Measurements from ENCODE around the gene ECE2.

ECE2 gene

DNA sequence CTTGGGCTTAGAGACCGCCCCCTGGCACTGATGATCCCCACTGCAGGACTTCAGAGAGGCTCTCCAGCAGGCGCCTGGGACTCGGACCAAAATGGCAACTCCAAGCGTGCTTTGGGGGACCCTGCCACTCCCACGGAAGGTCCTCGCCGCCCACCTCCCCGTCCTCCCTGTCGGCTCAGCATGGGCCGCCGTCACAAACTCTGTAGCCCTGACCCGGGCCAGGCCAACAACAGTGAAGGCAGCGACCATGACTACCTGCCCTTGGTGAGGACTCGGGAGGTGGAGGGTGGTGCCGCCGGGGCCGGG lies 34.7 kb upstream of the ECE2 start:
- Histone ChIP-seq H3K36me3 (ENCODE audit: control insufficient read depth in 2 of 2, insufficient read depth in 1 of 2, low read length in 2 of 2) (peaks cover 0 to 44% of the 10 kb centered on the region in 2 experiments; a peak in 1 of 3 replicates), H3K9me3 (ENCODE audit: control insufficient read depth, insufficient read depth, low read depth, low read length) (no peaks in the 10 kb centered on the region), H3K4me3 (ENCODE audit: low read depth, low read length) (no peak overlapping the region), H3K27ac (ENCODE audit: extremely low read depth, low read depth, low read length) (no peak overlapping the region), H3K4me1 (ENCODE audit: control insufficient read depth, insufficient read depth, low read length) (no peaks in the 10 kb centered on the region)
- no peak for TF ChIP-seq PRDM1 (tag by site-specific recombination; IDR thresholded peaks at IDR 0.05)
- no peak for TF ChIP-seq ZNF146 (tag by site-specific recombination; IDR thresholded peaks at IDR 0.05)
- no peak for TF ChIP-seq RBAK (tag by site-specific recombination; IDR thresholded peaks at IDR 0.05)
- no peak for TF ChIP-seq ZNF302 (tag by site-specific recombination; IDR thresholded peaks at IDR 0.05; ENCODE audit: low read depth)
- TF ChIP-seq ZNF677 (tag by site-specific recombination; IDR thresholded peaks at IDR 0.05): no peak
- no peak for TF ChIP-seq ZNF169 (tag by site-specific recombination; IDR thresholded peaks at IDR 0.05)
- TF ChIP-seq ZBTB48 (tag by site-specific recombination; IDR thresholded peaks at IDR 0.05): no peak
- TF ChIP-seq HOXC10 (CRISPR knock-in tag; IDR thresholded peaks at IDR 0.05): no peak
- TF ChIP-seq ZFHX2 (tag by site-specific recombination; conservative IDR thresholded peaks at IDR 0.05): no peak
- TF ChIP-seq ZSCAN16 (tag by site-specific recombination; IDR thresholded peaks at IDR 0.05): no peak
- ChIA-PET CTCF (interaction anchor here (0.7 to 8.7 kb wide), 4 partner anchors 14 to 98 kb away, joined by 3 to 66 read pairs (median 4); partner anchors contain the start of gene VWA5B2), POLR2A (interaction anchor here (1.1 kb wide), 1 partner anchor 21 kb away, joined by 4 read pairs; no protein-coding TSS in a partner anchor)

DNA sequence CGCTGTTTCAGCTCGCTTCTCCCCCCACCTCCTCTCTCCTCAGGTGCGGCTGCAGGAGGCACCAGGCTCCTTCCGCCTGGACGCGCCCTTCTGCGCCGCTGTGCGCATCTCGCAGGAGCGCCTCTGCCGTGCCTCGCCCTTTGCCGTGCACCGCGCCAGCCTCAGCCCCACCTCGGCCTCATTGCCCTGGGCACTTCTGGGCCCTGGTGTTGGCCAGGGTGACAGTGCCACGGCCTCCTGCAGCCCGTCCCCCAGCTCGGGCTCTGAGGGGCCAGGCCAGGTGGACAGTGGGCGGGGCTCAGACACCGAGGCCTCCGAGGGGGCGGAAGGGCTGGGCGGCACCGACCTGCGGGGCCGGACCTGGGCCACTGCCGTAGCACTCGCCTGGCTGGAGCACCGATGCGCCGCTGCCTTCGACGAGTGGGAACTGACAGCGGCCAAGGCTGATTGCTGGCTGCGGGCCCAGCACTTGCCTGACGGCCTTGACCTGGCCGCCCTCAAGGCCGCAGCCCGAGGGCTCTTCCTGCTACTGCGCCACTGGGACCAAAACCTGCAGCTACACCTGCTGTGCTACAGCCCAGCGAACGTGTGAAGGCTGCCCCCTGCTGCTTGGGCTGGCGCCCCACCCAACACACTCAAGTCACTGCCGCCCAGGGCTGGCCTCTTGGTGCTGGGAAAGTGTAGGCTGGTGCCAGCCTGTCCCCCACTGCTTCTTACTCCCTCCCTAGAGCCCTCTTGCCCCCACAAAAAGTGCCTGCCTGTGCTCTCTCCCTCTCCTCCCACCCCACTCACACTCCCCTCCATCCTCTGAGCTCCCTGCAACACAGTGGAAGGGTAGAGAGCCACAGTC lies 34.1 kb upstream of the ECE2 start:
- POLR2A ChIA-PET: interaction anchor here (0.6 kb wide), 1 partner anchor 347 kb away, joined by 3 read pairs; no protein-coding TSS in a partner anchor
- CTCF ChIA-PET: interaction anchor here (0.6 to 8.7 kb wide), 7 partner anchors 14 to 1520 kb away, joined by 3 to 66 read pairs (median 4); partner anchors contain the start of gene VWA5B2
- peaks cover 0 to 44% of the 10 kb centered on the region in 2 experiments; a peak in 1 of 3 replicates for H3K36me3 ChIP-seq (ENCODE audit: control insufficient read depth in 2 of 2, insufficient read depth in 1 of 2, low read length in 2 of 2)
- no peaks in the 10 kb centered on the region for H3K9me3 ChIP-seq (ENCODE audit: control insufficient read depth, insufficient read depth, low read depth, low read length)
- H3K4me1 ChIP-seq (ENCODE audit: control insufficient read depth, insufficient read depth, low read length): no peaks in the 10 kb centered on the region
- no peak overlapping the region for H3K27ac ChIP-seq (ENCODE audit: extremely low read depth, low read depth, low read length)
- H3K4me3 ChIP-seq (ENCODE audit: low read depth, low read length): no peak overlapping the region
- TF ChIP-seq ZNF121 (tag by site-specific recombination; IDR thresholded peaks at IDR 0.05) (no peak), ZFHX2 (tag by site-specific recombination; conservative IDR thresholded peaks at IDR 0.05) (0 out of 2 replicates have a peak, but pooled peaks have one; percentile 39), ZNF654 (tag by site-specific recombination; IDR thresholded peaks at IDR 0.05; ENCODE audit: low read depth) (0 out of 2 replicates have a peak, but pooled peaks have one; percentile 4)
- TF ChIP-seq, protein P1, sequence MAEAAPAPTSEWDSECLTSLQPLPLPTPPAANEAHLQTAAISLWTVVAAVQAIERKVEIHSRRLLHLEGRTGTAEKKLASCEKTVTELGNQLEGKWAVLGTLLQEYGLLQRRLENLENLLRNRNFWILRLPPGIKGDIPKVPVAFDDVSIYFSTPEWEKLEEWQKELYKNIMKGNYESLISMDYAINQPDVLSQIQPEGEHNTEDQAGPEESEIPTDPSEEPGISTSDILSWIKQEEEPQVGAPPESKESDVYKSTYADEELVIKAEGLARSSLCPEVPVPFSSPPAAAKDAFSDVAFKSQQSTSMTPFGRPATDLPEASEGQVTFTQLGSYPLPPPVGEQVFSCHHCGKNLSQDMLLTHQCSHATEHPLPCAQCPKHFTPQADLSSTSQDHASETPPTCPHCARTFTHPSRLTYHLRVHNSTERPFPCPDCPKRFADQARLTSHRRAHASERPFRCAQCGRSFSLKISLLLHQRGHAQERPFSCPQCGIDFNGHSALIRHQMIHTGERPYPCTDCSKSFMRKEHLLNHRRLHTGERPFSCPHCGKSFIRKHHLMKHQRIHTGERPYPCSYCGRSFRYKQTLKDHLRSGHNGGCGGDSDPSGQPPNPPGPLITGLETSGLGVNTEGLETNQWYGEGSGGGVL (tag by site-specific recombination; IDR thresholded peaks at IDR 0.05): peak; percentile 76
- TF ChIP-seq, protein P2, sequence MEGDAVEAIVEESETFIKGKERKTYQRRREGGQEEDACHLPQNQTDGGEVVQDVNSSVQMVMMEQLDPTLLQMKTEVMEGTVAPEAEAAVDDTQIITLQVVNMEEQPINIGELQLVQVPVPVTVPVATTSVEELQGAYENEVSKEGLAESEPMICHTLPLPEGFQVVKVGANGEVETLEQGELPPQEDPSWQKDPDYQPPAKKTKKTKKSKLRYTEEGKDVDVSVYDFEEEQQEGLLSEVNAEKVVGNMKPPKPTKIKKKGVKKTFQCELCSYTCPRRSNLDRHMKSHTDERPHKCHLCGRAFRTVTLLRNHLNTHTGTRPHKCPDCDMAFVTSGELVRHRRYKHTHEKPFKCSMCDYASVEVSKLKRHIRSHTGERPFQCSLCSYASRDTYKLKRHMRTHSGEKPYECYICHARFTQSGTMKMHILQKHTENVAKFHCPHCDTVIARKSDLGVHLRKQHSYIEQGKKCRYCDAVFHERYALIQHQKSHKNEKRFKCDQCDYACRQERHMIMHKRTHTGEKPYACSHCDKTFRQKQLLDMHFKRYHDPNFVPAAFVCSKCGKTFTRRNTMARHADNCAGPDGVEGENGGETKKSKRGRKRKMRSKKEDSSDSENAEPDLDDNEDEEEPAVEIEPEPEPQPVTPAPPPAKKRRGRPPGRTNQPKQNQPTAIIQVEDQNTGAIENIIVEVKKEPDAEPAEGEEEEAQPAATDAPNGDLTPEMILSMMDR (tag by site-specific recombination; IDR thresholded peaks at IDR 0.05): peak; percentile 64

DNA sequence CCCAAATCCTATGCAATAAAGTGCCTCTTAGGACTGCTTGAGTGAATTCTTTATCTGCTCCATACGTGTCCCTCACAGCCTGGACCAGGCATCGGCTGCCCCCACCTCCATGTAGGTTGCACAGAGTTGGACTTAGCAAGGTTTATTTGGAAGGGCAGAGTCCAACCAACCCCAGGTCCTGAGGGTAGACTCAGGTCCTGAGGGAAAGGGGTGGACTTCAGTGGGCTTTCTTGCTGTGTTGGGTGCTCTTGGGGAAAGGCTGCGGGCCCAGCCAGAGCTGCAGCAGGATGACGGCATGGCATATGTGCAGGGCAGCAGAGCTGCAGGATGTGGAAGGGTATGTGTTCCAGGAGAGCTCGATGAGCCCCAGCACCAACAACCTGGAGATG lies 33.5 kb upstream of the ECE2 start:
- Histone ChIP-seq H3K4me3 (ENCODE audit: low read depth, low read length) (no peak overlapping the region), H3K4me1 (ENCODE audit: control insufficient read depth, insufficient read depth, low read length) (no peaks in the 10 kb centered on the region), H3K9me3 (ENCODE audit: control insufficient read depth, insufficient read depth, low read depth, low read length) (no peaks in the 10 kb centered on the region), H3K36me3 (ENCODE audit: control insufficient read depth in 2 of 2, insufficient read depth in 1 of 2, low read length in 2 of 2) (peaks cover 0 to 44% of the 10 kb centered on the region in 2 experiments; a peak in 1 of 3 replicates), H3K27ac (ENCODE audit: extremely low read depth, low read depth, low read length) (no peak overlapping the region)
- POLR2A ChIA-PET: interaction anchor here (0.6 kb wide), 1 partner anchor 347 kb away, joined by 3 read pairs; no protein-coding TSS in a partner anchor
- TF ChIP-seq, protein P3, sequence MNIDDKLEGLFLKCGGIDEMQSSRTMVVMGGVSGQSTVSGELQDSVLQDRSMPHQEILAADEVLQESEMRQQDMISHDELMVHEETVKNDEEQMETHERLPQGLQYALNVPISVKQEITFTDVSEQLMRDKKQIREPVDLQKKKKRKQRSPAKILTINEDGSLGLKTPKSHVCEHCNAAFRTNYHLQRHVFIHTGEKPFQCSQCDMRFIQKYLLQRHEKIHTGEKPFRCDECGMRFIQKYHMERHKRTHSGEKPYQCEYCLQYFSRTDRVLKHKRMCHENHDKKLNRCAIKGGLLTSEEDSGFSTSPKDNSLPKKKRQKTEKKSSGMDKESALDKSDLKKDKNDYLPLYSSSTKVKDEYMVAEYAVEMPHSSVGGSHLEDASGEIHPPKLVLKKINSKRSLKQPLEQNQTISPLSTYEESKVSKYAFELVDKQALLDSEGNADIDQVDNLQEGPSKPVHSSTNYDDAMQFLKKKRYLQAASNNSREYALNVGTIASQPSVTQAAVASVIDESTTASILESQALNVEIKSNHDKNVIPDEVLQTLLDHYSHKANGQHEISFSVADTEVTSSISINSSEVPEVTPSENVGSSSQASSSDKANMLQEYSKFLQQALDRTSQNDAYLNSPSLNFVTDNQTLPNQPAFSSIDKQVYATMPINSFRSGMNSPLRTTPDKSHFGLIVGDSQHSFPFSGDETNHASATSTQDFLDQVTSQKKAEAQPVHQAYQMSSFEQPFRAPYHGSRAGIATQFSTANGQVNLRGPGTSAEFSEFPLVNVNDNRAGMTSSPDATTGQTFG (tag by site-specific recombination; IDR thresholded peaks at IDR 0.05; ENCODE audit: borderline replicate concordance): no peak
- no peak for TF ChIP-seq ZNF174 (tag by site-specific recombination; IDR thresholded peaks at IDR 0.05)
- TF ChIP-seq ZNF274 (IDR thresholded peaks at IDR 0.05; ENCODE audit: low read length): no peak
- TF ChIP-seq ZNF274 (tag by site-specific recombination; IDR thresholded peaks at IDR 0.05; ENCODE audit: borderline replicate concordance): no peak
- TF ChIP-seq REPIN1 (tag by site-specific recombination; IDR thresholded peaks at IDR 0.05; ENCODE audit: low read depth): no peak
- CTCF ChIA-PET: interaction anchor here (0.6 to 8.7 kb wide), 6 partner anchors 15 to 1520 kb away, joined by 3 to 66 read pairs (median 4); partner anchors contain the start of gene VWA5B2

All from HEK293 (cell line).